A673 (cell line): Measurements from ENCODE around the gene NUP50. TPM values are rescaled to one million over a fixed set of nuclear protein-coding genes. Genes with fewer than 3 reads are reported as not detected.

Experiments
- BruUV-seq: library from RNA; stranded (reverse); fragments of 400-500 nt; replicated peaks from 2 replicates; lab custom pipeline; 2021; lab: Mats Ljungman, UMichigan
- CTCF ChIA-PET: fragments of 300-600 bp; sonication (Branson Sonifier 250); formaldehyde crosslinking; loops from one replicate; lab custom pipeline; 2022; ENCODE audit warnings: antibody characterized with exemption; lab: Charles Lee
- POLR2A ChIA-PET: fragments of 300-600 bp; sonication (Branson Sonifier 250); formaldehyde crosslinking; loops from one replicate; lab custom pipeline; 2022; ENCODE audit warnings: antibody characterized with exemption; ENCODE audit not compliant: low non-redundant PET; lab: Charles Lee
- DNase-seq: peaks from one replicate; pipeline ENCODE4 v3.0.0-alpha.2; 2015; ENCODE audit warnings: low spot score
- H3K27ac ChIP-seq: fragments of 200-600 bp; sonication (generic); 2 replicates; pipeline ENCODE4 v1.5.1; 2016; ENCODE audit warnings: mixed run types, low read depth, mild to moderate bottlenecking, mixed read lengths, antibody characterized with exemption, low read length; ENCODE audit not compliant: poor library complexity, severe bottlenecking
- H3K27me3 ChIP-seq: fragments of 200-600 bp; sonication (generic); replicated peaks from 2 replicates; pipeline ENCODE4 v1.6.1; 2017; ENCODE audit warnings: mixed run types, low read depth, mild to moderate bottlenecking, mixed read lengths, antibody characterized with exemption, low read length; ENCODE audit not compliant: insufficient read depth, poor library complexity
- H3K36me3 ChIP-seq: fragments of 200-600 bp; sonication (generic); 2 replicates; pipeline ENCODE4 v1.6.1; 2016; ENCODE audit warnings: mixed run types, mild to moderate bottlenecking, mixed read lengths, antibody characterized with exemption, low read length; ENCODE audit not compliant: insufficient read depth, poor library complexity, severe bottlenecking
- H3K4me1 ChIP-seq: fragments of 200-600 bp; sonication (generic); 2 replicates; pipeline ENCODE4 v1.6.1; 2017; ENCODE audit warnings: mixed run types, mild to moderate bottlenecking, mixed read lengths, antibody characterized with exemption, low read length; ENCODE audit not compliant: insufficient read depth, poor library complexity, severe bottlenecking
- H3K4me3 ChIP-seq: fragments of 200-600 bp; sonication (generic); 2 replicates; pipeline ENCODE4 v1.5.1; 2016; ENCODE audit warnings: low read depth, mixed run types, mild to moderate bottlenecking, mixed read lengths, low read length; ENCODE audit not compliant: poor library complexity, severe bottlenecking
- H3K9me3 ChIP-seq: fragments of 200-600 bp; sonication (generic); 2 replicates; pipeline ENCODE4 v1.6.1; 2016; ENCODE audit warnings: mixed run types, low read depth, mild to moderate bottlenecking, mixed read lengths, antibody characterized with exemption, low read length; ENCODE audit not compliant: poor library complexity, severe bottlenecking
- CTCF ChIP-seq: fragments of 300-800, 200-600 bp; sonication (generic); conservative IDR thresholded peaks from 2 replicates; pipeline ENCODE4 v1.5.1; 2017; ENCODE audit warnings: low read depth, mild to moderate bottlenecking, antibody characterized with exemption, low read length, moderate library complexity, mixed read lengths
- EZH2 ChIP-seq: fragments of 200-600 bp; sonication (generic); IDR thresholded peaks from 2 replicates; pipeline ENCODE4 v1.6.1; 2017; ENCODE audit warnings: borderline replicate concordance, low read depth, mild to moderate bottlenecking, mixed read lengths, antibody characterized with exemption, low read length; ENCODE audit not compliant: poor library complexity, severe bottlenecking
- intact Hi-C: fragments of 100-400 bp; cut with micrococcal nuclease; formaldehyde crosslinking; loops from one replicate; pipeline ENCODE4 v1.10.0; 2022; ENCODE audit not compliant: unreplicated experiment
- total RNA-seq: library from RNA; stranded (reverse); gene quantifications from 2 replicates; pipeline ENCODE4 v1.2.3, GENCODE V29; 2021

Gene NUP50
- total RNA-seq, 1 experiment from 2014 or later = 124 TPM

GRCh38 chr22:45227645-45228400 lies 64.1 kb downstream of the NUP50 start:
- POLR2A ChIA-PET = no interaction called here
- no peak overlapping the region for H3K4me3 ChIP-seq
- no peaks in the 10 kb centered on the region for H3K9me3 ChIP-seq
- DNase-seq = no peak
- CTCF ChIA-PET = no interaction called here
- intact Hi-C loops = no loop called here
- H3K4me1 ChIP-seq = no peaks in the 10 kb centered on the region
- no peak overlapping the region for H3K27ac ChIP-seq
- H3K27me3 ChIP-seq = no peaks in the 10 kb centered on the region
- H3K36me3 ChIP-seq = no peaks in the 10 kb centered on the region
- TF ChIP-seq EZH2 (no peak), CTCF (no peak)
- no TSS peak for BruUV-seq

DNA sequence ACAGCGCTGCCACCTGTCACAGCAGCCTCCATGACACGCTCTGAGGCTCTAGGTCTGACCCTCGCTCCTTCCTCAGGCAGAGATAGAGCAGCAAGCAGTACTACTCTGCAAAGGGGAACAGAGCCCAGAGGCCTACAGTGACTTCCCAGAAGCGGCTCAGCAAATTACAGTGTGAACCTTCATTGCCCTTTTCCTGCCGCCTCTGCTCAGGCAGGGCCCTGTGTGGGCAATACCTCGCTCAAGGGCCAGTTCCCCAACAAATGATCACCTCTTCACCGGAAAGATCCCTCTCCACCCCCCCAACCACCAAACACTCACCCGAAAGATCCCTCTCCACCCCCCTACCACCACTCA lies 64.7 kb downstream of the NUP50 start:
- Histone ChIP-seq H3K36me3 (no peaks in the 10 kb centered on the region), H3K4me1 (no peaks in the 10 kb centered on the region), H3K4me3 (no peak overlapping the region), H3K27ac (no peak overlapping the region), H3K9me3 (no peaks in the 10 kb centered on the region), H3K27me3 (no peaks in the 10 kb centered on the region)
- ChIA-PET POLR2A (no interaction called here), CTCF (no interaction called here)
- no TSS peak for BruUV-seq
- DNase-seq = no peak
- no peak for TF ChIP-seq CTCF
- no peak for TF ChIP-seq EZH2
- intact Hi-C loops = no loop called here

DNA sequence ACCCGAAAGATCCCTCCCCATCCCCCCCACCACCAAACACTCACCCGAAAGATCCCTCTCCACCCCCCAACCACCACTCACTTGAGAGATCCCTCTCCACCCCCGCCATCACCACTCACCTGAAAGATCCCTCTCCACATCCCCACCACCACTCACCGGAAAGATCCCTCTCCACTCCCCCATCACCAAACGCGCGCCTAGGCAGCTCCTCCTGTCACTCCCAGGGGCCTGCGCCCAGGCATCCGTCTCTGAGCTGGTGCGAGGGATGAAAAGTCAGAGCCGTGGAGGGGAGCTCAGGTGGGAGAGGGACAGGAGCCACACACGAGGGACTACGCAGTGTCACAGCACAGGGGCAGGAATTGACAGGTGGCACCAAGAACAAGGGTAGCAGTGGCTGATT lies 65.5 kb downstream of the NUP50 start:
- ChIA-PET POLR2A (no interaction called here), CTCF (no interaction called here)
- no peak for DNase-seq
- Histone ChIP-seq H3K27ac (no peak overlapping the region), H3K36me3 (no peaks in the 10 kb centered on the region), H3K4me1 (no peaks in the 10 kb centered on the region), H3K9me3 (no peaks in the 10 kb centered on the region), H3K4me3 (no peak overlapping the region), H3K27me3 (no peaks in the 10 kb centered on the region)
- intact Hi-C loops = no loop called here
- no TSS peak for BruUV-seq
- TF ChIP-seq CTCF = no peak
- no peak for TF ChIP-seq EZH2
